ENCODE measurements around the gene C16orf86.
"Not testable (repeated sequence)": the region's sequence is repeated elsewhere in the genome, so short reads cannot be mapped to it uniquely, and the experiment has no call there.

The C16orf86 gene

GRCh38 chr16:67668495-67669157, 2.0 kb downstream of the C16orf86 start:
- no peak for DNase-seq

GRCh38 chr16:67669499-67670101, 3.0 kb downstream of the C16orf86 start:
- DNase-seq, result no peak

GRCh38 chr16:67672306-67672705, 5.7 kb downstream of the C16orf86 start:
- no peak for DNase-seq

GRCh38 chr16:67672739-67673662, 6.4 kb downstream of the C16orf86 start:
- no peak for DNase-seq

GRCh38 chr16:67673712-67674580, 7.3 kb downstream of the C16orf86 start:
- DNase-seq, result peak; percentile 70

GRCh38 chr16:67674851-67675578, 8.4 kb downstream of the C16orf86 start:
- no peak for DNase-seq

- no peak for DNase-seq
Observed at GRCh38 chr16:67675579-67675935, 8.9 kb downstream of the C16orf86 start.

- DNase-seq, result no peak
Observed at GRCh38 chr16:67675999-67676398, 9.4 kb downstream of the C16orf86 start.

- no peak for DNase-seq
Observed at GRCh38 chr16:67676516-67676915, 9.9 kb downstream of the C16orf86 start.

GRCh38 chr16:67676939-67677338, 10.3 kb downstream of the C16orf86 start:
- DNase-seq, result no peak

- no peak for DNase-seq
Observed at GRCh38 chr16:67677712-67678111, 11.1 kb downstream of the C16orf86 start.

GRCh38 chr16:67678354-67679023, 11.9 kb downstream of the C16orf86 start:
- DNase-seq, result no peak

GRCh38 chr16:67679935-67680897, 13.6 kb downstream of the C16orf86 start:
- DNase-seq, result no peak

- DNase-seq, result no peak
Observed at GRCh38 chr16:67683767-67684166, 17.2 kb downstream of the C16orf86 start.

GRCh38 chr16:67685388-67686112, 18.9 kb downstream of the C16orf86 start:
- DNase-seq, result no peak

GRCh38 chr16:67693517-67694285, 27.1 kb downstream of the C16orf86 start:
- DNase-seq, result not testable (repeated sequence)

- DNase-seq, result no peak
Observed at GRCh38 chr16:67694611-67695010, 28.0 kb downstream of the C16orf86 start.

- no peak for DNase-seq
Observed at GRCh38 chr16:67697422-67698185, 31.0 kb downstream of the C16orf86 start.
